Stomach smooth muscle (tissue), 2 donors: Measurements from ENCODE around the gene SYP.
"Not testable (repeated sequence)": the region's sequence is repeated elsewhere in the genome, so short reads cannot be mapped to it uniquely, and the experiment has no call there.

Experiments used
- H3K27ac ChIP-seq: one replicate; pipeline ENCODE4 v1.7.0; 2013; ENCODE audit warnings: mild to moderate bottlenecking, low read length, inconsistent platforms
- H3K27me3 ChIP-seq, 2 donors: one replicate each; pipeline ENCODE4 v1.7.0; 2013; ENCODE audit warnings: low read length in 2 of 2; ENCODE audit not compliant: insufficient read depth in 2 of 2, control insufficient read depth in 1 of 2
- H3K36me3 ChIP-seq, 2 donors: one replicate each; pipeline ENCODE4 v1.7.0; 2013; ENCODE audit warnings: low read length in 2 of 2; ENCODE audit not compliant: control insufficient read depth in 2 of 2, insufficient read depth in 2 of 2
- H3K4me1 ChIP-seq: one replicate; pipeline ENCODE4 v1.7.0; 2013; ENCODE audit warnings: low read length; ENCODE audit not compliant: control insufficient read depth, insufficient read depth
- H3K4me3 ChIP-seq, 2 donors: one replicate each; pipeline ENCODE4 v1.7.0; 2013; ENCODE audit warnings: low read length in 2 of 2
- H3K9ac ChIP-seq, 2 donors: one replicate each; pipeline ENCODE4 v1.7.0; 2013; ENCODE audit warnings: low read length in 2 of 2, mild to moderate bottlenecking in 1 of 2
- H3K9me3 ChIP-seq, 2 donors: one replicate each; pipeline ENCODE4 v1.7.0; 2013; ENCODE audit warnings: low read length in 2 of 2; ENCODE audit not compliant: control insufficient read depth in 2 of 2
- donor health status: healthy.
- donor health status: Pancreatic carcinoma.

The SYP gene

DNA sequence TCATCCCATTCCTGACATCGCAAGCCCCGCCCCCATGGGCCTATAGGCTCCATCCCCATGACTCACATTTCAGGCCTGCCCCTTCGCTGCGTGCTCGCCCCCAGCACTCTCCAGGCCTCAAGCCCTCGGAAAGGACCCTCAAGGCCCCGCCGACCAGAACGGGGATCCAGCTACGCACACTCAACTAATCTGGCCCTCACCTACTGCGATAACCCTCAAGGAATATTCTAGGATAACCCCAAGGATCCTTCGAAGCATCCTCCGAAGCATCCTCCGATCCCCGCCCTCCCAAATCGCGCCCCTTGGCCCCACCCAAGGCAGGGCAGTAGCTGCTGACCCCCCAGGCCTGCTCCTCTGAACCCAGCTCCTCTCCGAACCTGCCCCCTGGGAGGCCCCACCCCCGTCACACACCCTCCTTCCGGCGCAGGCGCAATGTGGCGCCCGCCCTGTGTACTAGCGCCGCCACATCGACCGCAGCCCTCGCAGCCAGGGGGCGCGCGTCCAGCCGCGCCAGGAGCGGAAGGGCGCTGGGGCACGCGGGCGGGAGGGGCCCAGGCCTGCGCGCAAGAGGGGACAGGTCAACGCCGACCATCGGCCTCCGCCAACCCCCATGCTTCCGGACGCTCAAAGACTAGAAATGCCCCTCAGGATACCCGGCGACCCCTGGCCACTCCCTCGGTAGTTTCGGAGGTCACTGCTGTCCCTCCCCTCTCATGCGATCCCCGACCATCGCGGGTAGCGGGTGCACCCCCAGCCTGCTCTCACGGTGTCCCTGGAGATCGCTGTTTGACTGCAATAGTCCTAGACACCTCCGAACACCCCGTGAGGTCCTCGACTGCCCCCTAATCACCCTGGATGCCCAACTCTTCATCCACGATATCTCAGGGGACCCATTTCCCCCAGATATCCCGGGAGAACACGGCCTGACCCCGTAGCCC, 43.8 kb downstream of the SYP start:
- Histone ChIP-seq H3K4me3 (peak overlapping the region; percentile 50 to 71), H3K27me3 (peaks cover 0 to 5% of the 10 kb centered on the region in 2 donors), H3K9ac (peak overlapping the region; percentile 89 to 93), H3K27ac (peak overlapping the region; percentile 93), H3K36me3 (no peaks in the 10 kb centered on the region), H3K4me1 (peaks cover 7% of the 10 kb centered on the region), H3K9me3 (peaks cover 0 to 2% of the 10 kb centered on the region in 2 donors)

GRCh38 chrX:49155243-49155899, 44.6 kb downstream of the SYP start:
- peak overlapping the region; percentile 38 to 71 for H3K4me3 ChIP-seq
- peaks cover 0 to 2% of the 10 kb centered on the region in 2 donors for H3K9me3 ChIP-seq
- peak overlapping the region; percentile 93 for H3K27ac ChIP-seq
- H3K27me3 ChIP-seq: peaks cover 0 to 5% of the 10 kb centered on the region in 2 donors
- H3K9ac ChIP-seq: peak overlapping the region; percentile 89 to 93
- no peaks in the 10 kb centered on the region for H3K36me3 ChIP-seq
- peaks cover 7% of the 10 kb centered on the region for H3K4me1 ChIP-seq

- Histone ChIP-seq H3K27me3 (no peaks in the 10 kb centered on the region), H3K9ac (no peak overlapping the region), H3K4me1 (peaks cover 7% of the 10 kb centered on the region), H3K9me3 (peaks cover 0 to 2% of the 10 kb centered on the region in 2 donors), H3K36me3 (no peaks in the 10 kb centered on the region), H3K27ac (no peak overlapping the region), H3K4me3 (no peak overlapping the region)
Observed at GRCh38 chrX:49153467-49153866, 46.5 kb downstream of the SYP start.

DNA sequence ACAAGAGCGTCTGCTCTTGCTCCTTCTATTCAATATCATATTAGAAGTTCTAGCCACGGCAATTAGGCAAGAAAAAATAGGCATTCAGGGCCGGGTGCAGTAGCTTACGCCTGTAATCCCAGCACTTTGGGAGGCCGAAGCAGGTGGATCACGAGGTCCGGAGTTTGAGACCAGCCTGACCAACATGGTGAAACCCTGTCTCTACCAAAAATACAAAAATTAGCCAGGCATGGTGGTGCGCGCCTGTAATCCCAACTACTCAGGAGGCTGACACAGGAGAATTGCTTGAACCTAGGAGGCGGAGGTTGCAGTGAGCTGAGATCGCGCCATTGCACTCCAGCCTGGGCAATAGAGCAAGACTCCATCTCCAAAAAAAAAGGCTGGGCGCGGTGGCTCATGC, 50.7 kb downstream of the SYP start:
- H3K27me3 ChIP-seq, H3K9ac ChIP-seq, H3K27ac ChIP-seq, H3K9me3 ChIP-seq, H3K36me3 ChIP-seq, H3K4me3 ChIP-seq, H3K4me1 ChIP-seq: not testable (repeated sequence)

DNA sequence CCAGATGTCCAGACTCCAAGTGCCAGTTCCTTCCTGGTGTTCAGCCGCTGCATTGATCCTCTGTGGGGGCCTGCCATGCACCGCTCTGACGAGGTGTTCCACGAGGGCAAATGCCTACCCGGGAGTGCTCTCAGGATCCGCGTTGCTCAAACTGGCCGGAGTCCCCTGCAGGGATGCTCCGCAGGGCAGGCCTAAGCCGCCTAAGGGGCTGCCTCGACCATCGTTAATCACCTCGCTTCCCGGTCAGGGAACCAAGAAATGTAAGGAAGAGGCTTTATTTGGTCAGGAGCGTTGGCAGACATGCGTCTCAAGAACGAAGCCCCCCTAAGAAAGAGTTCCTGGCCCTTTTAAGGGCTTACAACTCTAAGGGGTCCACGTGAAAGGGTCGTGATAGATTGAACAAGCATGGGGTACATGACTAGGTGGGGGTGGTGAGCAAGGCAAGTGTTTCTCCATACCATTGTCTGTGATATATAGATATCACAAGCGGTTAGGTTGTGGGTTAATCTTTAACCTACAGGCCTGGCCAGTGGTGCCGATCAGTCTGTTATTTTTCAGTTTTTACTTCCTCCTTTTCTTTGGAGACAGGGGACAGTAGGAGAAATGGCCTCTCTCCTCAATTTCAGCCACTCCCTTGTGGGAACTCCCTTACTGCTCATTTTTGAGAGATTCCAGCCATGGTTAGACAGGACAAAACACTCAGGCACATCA, 51.4 kb downstream of the SYP start:
- not testable (repeated sequence) for H3K36me3 ChIP-seq, H3K9ac ChIP-seq, H3K27ac ChIP-seq, H3K9me3 ChIP-seq, H3K27me3 ChIP-seq, H3K4me3 ChIP-seq, H3K4me1 ChIP-seq

DNA sequence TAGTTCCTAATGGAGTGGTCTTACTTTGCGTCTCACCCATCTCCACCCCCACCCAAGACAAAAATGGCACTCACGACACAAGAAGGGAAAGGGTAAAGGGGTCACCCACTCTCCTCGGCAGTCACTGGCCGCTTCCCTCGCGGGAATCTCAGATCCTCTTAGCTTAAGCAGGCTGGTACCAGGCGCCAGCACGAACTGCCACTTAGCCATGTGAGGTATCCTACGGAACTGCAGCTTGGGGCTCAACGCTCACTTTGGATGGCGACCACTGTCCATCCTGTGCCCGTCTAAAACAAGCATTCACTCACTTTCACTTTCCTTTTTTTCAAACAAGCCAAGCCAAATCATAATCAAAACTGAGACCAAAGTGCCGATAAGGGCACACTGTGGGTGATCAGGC, 52.1 kb downstream of the SYP start:
- Histone ChIP-seq H3K9me3 (no peaks in the 10 kb centered on the region), H3K4me3 (no peak overlapping the region), H3K27ac (no peak overlapping the region), H3K9ac (no peak overlapping the region), H3K27me3 (peaks cover 0 to 3% of the 10 kb centered on the region in 2 donors), H3K4me1 (no peaks in the 10 kb centered on the region), H3K36me3 (no peaks in the 10 kb centered on the region)

DNA sequence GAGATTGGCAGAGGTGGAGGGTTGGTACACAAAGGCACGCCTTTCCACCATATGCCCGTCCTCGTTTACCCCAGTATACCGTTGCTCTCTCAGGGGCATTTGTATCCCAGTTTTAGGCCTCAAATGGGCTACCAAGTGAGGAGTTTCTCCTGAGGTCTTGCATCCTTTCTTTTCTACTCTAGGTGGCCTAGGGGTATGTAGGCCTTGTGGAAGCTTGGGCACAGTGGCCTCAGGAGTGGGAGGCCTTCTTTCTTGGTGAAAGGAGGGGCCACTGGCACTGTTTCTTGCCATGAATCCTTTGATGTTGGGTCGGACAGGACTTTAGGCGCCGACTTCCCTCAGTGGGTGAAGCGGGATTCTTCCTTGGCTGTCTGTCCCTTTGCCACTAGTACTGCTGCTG, 52.7 kb downstream of the SYP start:
- Histone ChIP-seq H3K27ac (no peak overlapping the region), H3K27me3 (peaks cover 0 to 3% of the 10 kb centered on the region in 2 donors), H3K4me1 (no peaks in the 10 kb centered on the region), H3K9me3 (no peaks in the 10 kb centered on the region), H3K4me3 (no peak overlapping the region), H3K36me3 (no peaks in the 10 kb centered on the region), H3K9ac (no peak overlapping the region)

- not testable (repeated sequence) for H3K4me1 ChIP-seq, H3K27me3 ChIP-seq, H3K36me3 ChIP-seq, H3K27ac ChIP-seq, H3K4me3 ChIP-seq, H3K9ac ChIP-seq
- H3K9me3 ChIP-seq: peaks cover 0 to 13% of the 10 kb centered on the region in 2 donors
Observed at GRCh38 chrX:49143154-49143553, 56.8 kb downstream of the SYP start.

- H3K36me3 ChIP-seq, H3K27ac ChIP-seq, H3K4me3 ChIP-seq, H3K4me1 ChIP-seq, H3K9ac ChIP-seq, H3K27me3 ChIP-seq: not testable (repeated sequence)
- H3K9me3 ChIP-seq: peaks cover 0 to 13% of the 10 kb centered on the region in 2 donors
Observed at GRCh38 chrX:49142264-49142663, 57.7 kb downstream of the SYP start.

DNA sequence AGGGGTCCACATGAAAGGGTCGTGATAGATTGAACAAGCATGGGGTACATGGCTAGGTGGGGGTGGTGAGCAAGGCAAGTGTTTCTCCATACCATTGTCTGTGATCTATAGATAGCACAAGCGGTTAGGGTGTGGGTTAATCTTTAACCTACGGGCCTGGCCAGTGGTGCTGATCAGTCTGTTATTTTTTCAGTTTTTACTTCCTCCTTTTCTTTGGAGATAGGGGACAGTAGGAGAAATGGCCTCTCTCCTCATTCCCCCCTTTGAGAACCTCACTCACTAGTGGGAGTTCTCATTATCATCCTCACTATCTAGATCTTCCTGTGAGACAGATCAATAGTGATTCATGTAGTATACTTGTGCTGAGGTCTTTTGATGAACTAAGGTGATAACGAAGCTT, 60.3 kb downstream of the SYP start:
- H3K36me3 ChIP-seq: no peaks in the 10 kb centered on the region
- H3K27ac ChIP-seq: no peak overlapping the region
- H3K27me3 ChIP-seq: no peaks in the 10 kb centered on the region
- H3K9ac ChIP-seq: no peak overlapping the region
- peaks cover 0 to 13% of the 10 kb centered on the region in 2 donors for H3K9me3 ChIP-seq
- no peak overlapping the region for H3K4me3 ChIP-seq
- no peaks in the 10 kb centered on the region for H3K4me1 ChIP-seq
